Spleen (tissue), 7 donors: Measurements from ENCODE around the gene BLOC1S2.

Experiments
- POLR2A ChIP-seq, 3 donors: fragments of 450-650 bp; IDR thresholded peaks; one replicate each; pipeline ENCODE4 v1.5.1; 2017; ENCODE audit warnings: antibody characterized with exemption in 3 of 3, mild to moderate bottlenecking in 1 of 3
- POLR2AphosphoS5 ChIP-seq, 3 donors: sonication (generic); formaldehyde crosslinking; IDR thresholded peaks; one replicate each; pipeline ENCODE4 v1.5.1; 2017; ENCODE audit warnings: antibody characterized with exemption in 3 of 3
- TF ChIP-seq, protein P1 (sequence below), 11 experiments: fragments of 200-600 bp in 7 of 11; fragments of 450-650 bp in 4 of 11; sonication (generic) in 4 of 11; IDR thresholded peaks in 8 of 11; conservative IDR thresholded peaks in 3 of 11; 1 replicate in 7 of 11; 2 replicates in 4 of 11; pipeline versions ENCODE4 v1.4.0 to v1.8.0; 2016 to 2021; ENCODE audit warnings: antibody characterized with exemption in 11 of 11, inconsistent platforms in 4 of 11, mild to moderate bottlenecking in 1 of 11
- donor health status: DM: no; HTN: no; CAD: no; lungs with moderate emphysema.
- donor health status: DM: no; HTN: no; CAD: no.
- donor health status: DM: no; HTN: no; CAD: no.

DNA sequence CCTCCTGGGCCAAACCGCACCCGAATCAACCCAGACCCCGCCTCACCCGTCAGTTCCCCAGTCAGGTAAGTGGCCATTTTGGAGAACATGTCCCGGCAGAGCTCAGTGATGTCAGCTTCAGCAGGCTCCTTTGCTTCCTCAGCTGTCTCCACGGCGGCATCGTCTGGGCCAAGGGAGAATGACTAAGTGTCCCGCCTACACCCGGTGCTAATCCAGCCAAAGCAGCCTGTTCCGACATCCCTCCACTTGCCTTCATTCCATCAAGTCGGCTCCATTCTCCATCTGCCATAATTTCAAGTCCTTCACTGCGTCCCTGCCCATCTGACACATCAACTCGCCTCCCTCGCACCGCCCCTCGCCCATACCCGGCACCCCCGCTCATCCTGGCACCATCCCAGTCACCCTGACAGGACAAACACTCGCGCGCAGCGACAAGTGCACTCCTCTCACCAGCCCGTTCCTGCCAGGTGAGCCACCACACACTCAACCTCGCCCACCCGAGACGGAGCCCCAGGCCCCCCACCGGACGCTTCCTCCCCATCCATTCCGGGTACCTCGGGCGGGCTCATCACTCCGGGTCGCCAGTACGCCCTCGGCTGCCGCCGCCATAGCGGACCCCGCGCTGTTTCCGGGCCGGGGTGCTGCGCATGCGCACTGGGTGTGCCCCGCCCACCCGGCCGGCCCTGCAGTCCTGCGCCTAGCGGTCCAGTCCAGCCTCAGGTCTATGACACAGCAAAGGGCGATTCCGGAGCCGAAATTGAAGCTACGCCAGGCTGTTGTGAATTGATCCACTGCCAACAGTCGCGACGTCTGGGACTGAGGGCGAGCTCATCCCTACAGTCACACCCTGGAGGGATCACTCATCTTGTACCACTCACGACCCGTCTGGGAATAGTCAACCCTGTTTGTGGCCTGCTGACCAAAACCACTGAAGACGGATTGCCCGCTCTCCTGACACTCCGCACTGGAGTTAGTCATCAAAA lies at the start of gene BLOC1S2:
- TF ChIP-seq, protein P1, sequence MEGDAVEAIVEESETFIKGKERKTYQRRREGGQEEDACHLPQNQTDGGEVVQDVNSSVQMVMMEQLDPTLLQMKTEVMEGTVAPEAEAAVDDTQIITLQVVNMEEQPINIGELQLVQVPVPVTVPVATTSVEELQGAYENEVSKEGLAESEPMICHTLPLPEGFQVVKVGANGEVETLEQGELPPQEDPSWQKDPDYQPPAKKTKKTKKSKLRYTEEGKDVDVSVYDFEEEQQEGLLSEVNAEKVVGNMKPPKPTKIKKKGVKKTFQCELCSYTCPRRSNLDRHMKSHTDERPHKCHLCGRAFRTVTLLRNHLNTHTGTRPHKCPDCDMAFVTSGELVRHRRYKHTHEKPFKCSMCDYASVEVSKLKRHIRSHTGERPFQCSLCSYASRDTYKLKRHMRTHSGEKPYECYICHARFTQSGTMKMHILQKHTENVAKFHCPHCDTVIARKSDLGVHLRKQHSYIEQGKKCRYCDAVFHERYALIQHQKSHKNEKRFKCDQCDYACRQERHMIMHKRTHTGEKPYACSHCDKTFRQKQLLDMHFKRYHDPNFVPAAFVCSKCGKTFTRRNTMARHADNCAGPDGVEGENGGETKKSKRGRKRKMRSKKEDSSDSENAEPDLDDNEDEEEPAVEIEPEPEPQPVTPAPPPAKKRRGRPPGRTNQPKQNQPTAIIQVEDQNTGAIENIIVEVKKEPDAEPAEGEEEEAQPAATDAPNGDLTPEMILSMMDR (IDR thresholded peaks at IDR 0.05 in 8 of 11, conservative IDR thresholded peaks at IDR 0.05 in 3 of 11) = peak in 6 of 11 experiments; percentile 10 to 52 (median 44)
- TF ChIP-seq POLR2AphosphoS5 (IDR thresholded peaks at IDR 0.05) (peak; percentile 95 to 98 (median 97)), POLR2A (IDR thresholded peaks at IDR 0.05) (peak in 2 of 3 donors; percentile 59 to 66)
